Omental fat pad (tissue), 4 donors: ENCODE data around the gene TPO. TPM values are rescaled to one million over a fixed set of nuclear protein-coding genes. Genes with fewer than 3 reads are reported as not detected.

Experiments used
- ATAC-seq: fragments of 150-250 bp; one replicate; pipeline ENCODE4 v1.9.1; 2016; ENCODE audit warnings: mild to moderate bottlenecking, moderate library complexity; ENCODE audit not compliant: low FRiP score
- DNase-seq: peaks from one replicate; pipeline ENCODE4 v3.0.0-alpha.2; 2019; ENCODE audit warnings: low spot score
- CTCF ChIP-seq, 3 donors: fragments of 450-650 bp; IDR thresholded peaks; one replicate each; pipeline ENCODE4 v1.5.1; 2016 to 2017; ENCODE audit warnings: antibody characterized with exemption in 3 of 3, mild to moderate bottlenecking in 3 of 3, moderate library complexity in 2 of 3
- total RNA-seq, 4 donors: library from RNA; depleted of rRNA; stranded (reverse); fragments of >200 nt; gene quantifications; one replicate each; pipeline ENCODE4 v1.1.0, GENCODE V29; 2016

The TPO gene
- total RNA-seq, 4 donors from 2014 or later, result 3.0 to 27.1 (median 13.1) TPM

- ATAC-seq (no peak), DNase-seq (no peak)
- no peak for TF ChIP-seq CTCF (IDR thresholded peaks at IDR 0.05)
Observed at GRCh38 chr2:1539973-1540372, 126.7 kb downstream of the TPO start.

DNA sequence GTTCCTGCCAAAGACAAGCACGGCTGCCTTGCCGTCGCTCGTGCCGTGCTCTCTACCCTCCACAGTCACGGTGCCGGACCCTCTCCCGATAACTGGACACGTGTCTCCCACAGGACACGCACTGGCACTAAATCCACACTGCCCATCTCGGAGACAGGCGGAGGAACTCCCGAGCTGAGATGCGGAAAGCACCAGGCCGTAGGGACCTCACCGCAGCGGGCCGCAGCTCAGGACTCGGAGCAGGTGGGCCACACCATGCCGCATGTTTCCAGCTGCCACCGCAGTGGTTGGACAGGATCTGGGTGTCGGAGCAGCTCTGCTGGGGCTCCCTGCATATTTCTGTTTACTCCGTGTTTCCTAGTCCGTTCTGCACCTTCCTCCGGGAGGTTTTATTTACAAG is 127.2 kb downstream of the TPO start:
- no peak for TF ChIP-seq CTCF (IDR thresholded peaks at IDR 0.05)
- ATAC-seq, result no peak
- DNase-seq, result no peak

- DNase-seq (no peak), ATAC-seq (no peak)
- TF ChIP-seq CTCF (IDR thresholded peaks at IDR 0.05), result no peak
Observed at GRCh38 chr2:1541040-1541439, 127.8 kb downstream of the TPO start.

- ATAC-seq, result no peak
- no peak for DNase-seq
Observed at GRCh38 chr2:1541819-1542475, 128.7 kb downstream of the TPO start.

DNA sequence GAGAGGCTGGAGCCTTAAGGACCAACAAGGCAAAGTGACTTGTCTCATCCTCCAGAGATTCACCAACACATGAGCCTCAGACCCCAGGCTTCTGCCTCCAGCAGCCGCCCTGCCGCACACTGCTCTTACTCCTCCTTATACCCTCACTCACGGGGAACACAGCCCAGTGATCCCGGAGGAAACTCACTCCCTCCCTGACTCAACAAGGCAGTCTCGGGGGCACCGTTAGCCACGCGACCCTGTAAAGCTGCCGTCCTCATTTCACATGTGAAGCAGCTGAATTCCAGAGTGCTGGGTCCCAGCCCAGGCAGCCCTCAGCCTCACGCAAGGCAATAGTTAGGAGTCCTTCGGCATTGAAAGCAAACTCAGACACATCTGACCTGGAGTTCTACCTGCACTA is 129.7 kb downstream of the TPO start:
- ATAC-seq (no peak), DNase-seq (no peak)
- no peak for TF ChIP-seq CTCF (IDR thresholded peaks at IDR 0.05)

More at GRCh38 chr2:1541819-1542475, 128.7 kb downstream of the TPO start:
- TF ChIP-seq CTCF (IDR thresholded peaks at IDR 0.05), result no peak

DNA sequence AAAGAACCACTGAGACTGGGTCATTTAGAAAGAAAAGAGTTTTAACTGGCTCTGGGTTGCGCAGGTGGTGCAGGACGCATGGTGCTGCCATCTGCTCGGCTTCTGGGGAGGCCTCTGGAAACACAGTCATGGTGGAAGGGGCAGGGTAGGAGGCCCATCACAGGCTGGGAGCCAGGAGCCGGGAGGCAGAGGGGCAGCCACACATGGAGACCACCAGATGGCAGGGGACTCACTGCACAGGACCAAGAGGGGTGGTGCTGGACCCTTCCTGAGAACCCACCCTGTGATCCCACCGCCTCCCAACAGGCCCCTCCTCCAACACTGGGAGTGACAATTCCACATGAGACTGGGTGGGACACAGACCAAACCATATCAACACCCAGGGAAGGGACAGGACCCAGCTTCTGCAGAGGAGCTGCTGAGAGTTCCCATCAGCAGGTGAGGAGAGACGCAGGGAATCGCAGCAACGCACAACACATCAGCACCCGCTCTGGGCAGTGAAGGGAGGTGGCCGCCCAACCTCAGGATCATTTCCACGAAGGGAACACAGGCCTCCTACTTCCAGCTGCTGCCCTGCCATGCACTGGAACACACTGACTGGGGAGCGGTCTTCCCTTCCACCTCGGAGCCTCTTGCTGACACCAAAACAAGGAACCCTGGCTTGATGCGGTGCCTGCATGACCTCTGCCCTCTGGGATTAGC is 130.7 kb downstream of the TPO start:
- ATAC-seq (no peak), DNase-seq (no peak)
- no peak for TF ChIP-seq CTCF (IDR thresholded peaks at IDR 0.05)
